HepG2 (cell line): ENCODE data around the gene BZW1. TPM values are rescaled to one million over a fixed set of nuclear protein-coding genes. Genes with fewer than 3 reads are reported as not detected.

ENCODE experiments used
- ATF2 ChIP-seq: sonication (generic); formaldehyde crosslinking; IDR thresholded peaks from 2 replicates; pipeline ENCODE4 v1.4.0; 2020; ENCODE audit warnings: missing genetic modification reagents
- CREB3 ChIP-seq: sonication (generic); formaldehyde crosslinking; IDR thresholded peaks from 2 replicates; pipeline ENCODE4 v1.5.0; 2020; ENCODE audit warnings: missing genetic modification reagents
- HNF1A ChIP-seq, 2 experiments: sonication (generic) in 1 of 2; formaldehyde crosslinking in 1 of 2; IDR thresholded peaks; 2 replicates each; pipeline versions ENCODE4 v1.4.0 to v1.6.1; 2016 to 2020; ENCODE audit warnings: borderline replicate concordance in 1 of 2, low read depth in 1 of 2, mild to moderate bottlenecking in 1 of 2, missing genetic modification reagents in 1 of 2
- SIN3B ChIP-seq: fragments of 150-350 bp; IDR thresholded peaks from 2 replicates; pipeline ENCODE4 v1.6.1; 2014; ENCODE audit warnings: low read length
- ZBTB14 ChIP-seq: sonication (generic); formaldehyde crosslinking; IDR thresholded peaks from 2 replicates; pipeline ENCODE4 v1.4.0; 2020; ENCODE audit warnings: missing genetic modification reagents
- ZBTB20 ChIP-seq: sonication (generic); formaldehyde crosslinking; IDR thresholded peaks from 2 replicates; pipeline ENCODE4 v1.8.1; 2023; ENCODE audit warnings: missing genetic modification reagents, low read depth, mild to moderate bottlenecking, borderline replicate concordance
- ZNF350 ChIP-seq: sonication (generic); formaldehyde crosslinking; IDR thresholded peaks from 2 replicates; pipeline ENCODE4 v1.4.0; 2020; ENCODE audit warnings: mild to moderate bottlenecking, low read depth, missing genetic modification reagents, borderline replicate concordance
- ZNF562 ChIP-seq: sonication (generic); formaldehyde crosslinking; IDR thresholded peaks from 2 replicates; pipeline ENCODE4 v1.8.0; 2022; ENCODE audit warnings: missing genetic modification reagents, borderline replicate concordance
- ZNF687 ChIP-seq: sonication (generic); formaldehyde crosslinking; IDR thresholded peaks from 2 replicates; pipeline ENCODE4 v1.5.1; 2020; ENCODE audit warnings: mild to moderate bottlenecking, missing genetic modification reagents, moderate library complexity
- ZNF768 ChIP-seq: sonication (generic); formaldehyde crosslinking; IDR thresholded peaks from 2 replicates; pipeline ENCODE4 v1.4.0; 2020; ENCODE audit warnings: missing genetic modification reagents
- polyA plus RNA-seq, 8 experiments: library from polyadenylated mRNA; depleted of rRNA in 3 of 8; stranded (reverse) in 7 of 8; unstranded in 1 of 8; fragments of >200 nt; fragmentation: Illumina TruSeq in 4 of 8; extraction: Trizol in 4 of 8; gene quantifications; 2 replicates each; pipeline versions ENCODE4 v1.2.1 to v1.2.3, GENCODE V29; 2011 to 2016; ENCODE audit warnings: low read depth in 4 of 8, missing spikeins in 1 of 8, mixed read lengths in 1 of 8; ENCODE audit not compliant: insufficient read depth in 1 of 8
- total RNA-seq, 5 experiments: library from RNA; depleted of rRNA; stranded (reverse); fragments of >200 nt; fragmentation: Illumina TruSeq; extraction: Trizol; gene quantifications; 2 replicates each; pipeline ENCODE4 v1.2.3, GENCODE V29; 2016; ENCODE audit warnings: low read depth in 1 of 5

The BZW1 gene
- total and polyA plus RNA-seq, 2 of the 13 experiments (the other 11 are each of a cell fraction or from before 2014, with no cell fraction given) = 106 to 384 TPM

GRCh38 chr2:200811333-200812121, at the start of gene BZW1 (continued):
- TF ChIP-seq ZBTB20 (CRISPR knock-in tag) (peak; percentile 56), HNF1A (IDR thresholded peaks at IDR 0.05; ENCODE audit: low read depth) (no peak), HNF1A (CRISPR knock-in tag; IDR thresholded peaks at IDR 0.05; ENCODE audit: borderline replicate concordance) (no peak), ZNF562 (CRISPR knock-in tag) (no peak), ZNF768 (CRISPR knock-in tag) (peak; percentile 34; the same call in 1 of the 2 replicates), ZBTB14 (CRISPR knock-in tag) (0 out of 2 replicates have a peak, but pooled peaks have one; percentile 21), CREB3 (0 out of 2 replicates have a peak, but pooled peaks have one; percentile 34), ATF2 (CRISPR knock-in tag) (0 out of 2 replicates have a peak, but pooled peaks have one; percentile 14), ZNF687 (0 out of 2 replicates have a peak, but pooled peaks have one; percentile 78), ZNF350 (peak; percentile 83; the same call in 1 of the 2 replicates), SIN3B (peak; percentile 63; the same call in 1 of the 2 replicates)
